ENCODE results near the gene MRM2.

- no peak for TF ChIP-seq CTCF (IDR thresholded peaks at IDR 0.05)
- TF ChIP-seq EP300 (IDR thresholded peaks at IDR 0.05) = no peak
- no peak for TF ChIP-seq POLR2AphosphoS5 (IDR thresholded peaks at IDR 0.05)
Observed at GRCh38 chr7:2219136-2219535, 22.9 kb downstream of the MRM2 start.

Data from stomach (tissue), 4 donors.